Left renal cortex interstitium (tissue), 4 donors: ENCODE data around the gene EEIG2. TPM values are rescaled to one million over a fixed set of nuclear protein-coding genes. Genes with fewer than 3 reads are reported as not detected.

Experiments used
- polyA plus RNA-seq, 4 donors: library from polyadenylated mRNA; unstranded; fragments of 120-200 nt; gene quantifications; one replicate each; pipeline ENCODE4 v1.2.1, GENCODE V29; 2013; ENCODE audit not compliant: insufficient read length in 4 of 4

EEIG2 gene
- polyA plus RNA-seq, 4 donors: 15.6 to 21.2 (median 19.2) TPM

Other genes starting within 250 kb of the EEIG2 start
- gene NBPF6, start 109.8 kb upstream of the EEIG2 start, polyA plus RNA-seq: not detected
- 10 to 100 TPM; 11.8 to 13.2 (median 12.3) TPM for gene HENMT1, start 101.0 kb downstream of the EEIG2 start, polyA plus RNA-seq
- 10 to 100 TPM; 57.3 to 99.4 (median 80.4) TPM for gene PRPF38B, start 132.2 kb downstream of the EEIG2 start, polyA plus RNA-seq
- not detected for gene FNDC7, start 152.8 kb downstream of the EEIG2 start, polyA plus RNA-seq
- gene STXBP3, start 186.6 kb downstream of the EEIG2 start, polyA plus RNA-seq: 10 to 100 TPM; 61.9 to 88.9 (median 67.3) TPM